ENCODE measurements around the gene ZNF581. TPM values are rescaled to one million over a fixed set of nuclear protein-coding genes. Genes with fewer than 3 reads are reported as not detected.

ZNF581 gene
- polyA plus RNA-seq, 1 donor from 2014 or later: 15.3 TPM

- no peaks in the 10 kb centered on the region for H3K9me3 ChIP-seq (ENCODE audit: low read length)
- peaks cover 8% of the 10 kb centered on the region for H3K79me2 ChIP-seq (replicated peaks; ENCODE audit: insufficient read depth, low read length)
- no peaks in the 10 kb centered on the region for H3K36me3 ChIP-seq (ENCODE audit: insufficient read depth, low read length)
- no peak overlapping the region for H2AFZ ChIP-seq (ENCODE audit: low read depth, low read length)
- H3F3A ChIP-seq (ENCODE audit: insufficient read depth, low read length, poor library complexity, severe bottlenecking): no peaks in the 10 kb centered on the region
- no peak overlapping the region for H3K27ac ChIP-seq (ENCODE audit: low read length)
- H3K27me3 ChIP-seq (ENCODE audit: insufficient read depth, low read depth, low read length): no peaks in the 10 kb centered on the region
- H3K9me2 ChIP-seq (ENCODE audit: insufficient read depth, low read length): no peaks in the 10 kb centered on the region
- H3K9ac ChIP-seq (ENCODE audit: low read length): no peak overlapping the region
- TF ChIP-seq, protein P1, sequence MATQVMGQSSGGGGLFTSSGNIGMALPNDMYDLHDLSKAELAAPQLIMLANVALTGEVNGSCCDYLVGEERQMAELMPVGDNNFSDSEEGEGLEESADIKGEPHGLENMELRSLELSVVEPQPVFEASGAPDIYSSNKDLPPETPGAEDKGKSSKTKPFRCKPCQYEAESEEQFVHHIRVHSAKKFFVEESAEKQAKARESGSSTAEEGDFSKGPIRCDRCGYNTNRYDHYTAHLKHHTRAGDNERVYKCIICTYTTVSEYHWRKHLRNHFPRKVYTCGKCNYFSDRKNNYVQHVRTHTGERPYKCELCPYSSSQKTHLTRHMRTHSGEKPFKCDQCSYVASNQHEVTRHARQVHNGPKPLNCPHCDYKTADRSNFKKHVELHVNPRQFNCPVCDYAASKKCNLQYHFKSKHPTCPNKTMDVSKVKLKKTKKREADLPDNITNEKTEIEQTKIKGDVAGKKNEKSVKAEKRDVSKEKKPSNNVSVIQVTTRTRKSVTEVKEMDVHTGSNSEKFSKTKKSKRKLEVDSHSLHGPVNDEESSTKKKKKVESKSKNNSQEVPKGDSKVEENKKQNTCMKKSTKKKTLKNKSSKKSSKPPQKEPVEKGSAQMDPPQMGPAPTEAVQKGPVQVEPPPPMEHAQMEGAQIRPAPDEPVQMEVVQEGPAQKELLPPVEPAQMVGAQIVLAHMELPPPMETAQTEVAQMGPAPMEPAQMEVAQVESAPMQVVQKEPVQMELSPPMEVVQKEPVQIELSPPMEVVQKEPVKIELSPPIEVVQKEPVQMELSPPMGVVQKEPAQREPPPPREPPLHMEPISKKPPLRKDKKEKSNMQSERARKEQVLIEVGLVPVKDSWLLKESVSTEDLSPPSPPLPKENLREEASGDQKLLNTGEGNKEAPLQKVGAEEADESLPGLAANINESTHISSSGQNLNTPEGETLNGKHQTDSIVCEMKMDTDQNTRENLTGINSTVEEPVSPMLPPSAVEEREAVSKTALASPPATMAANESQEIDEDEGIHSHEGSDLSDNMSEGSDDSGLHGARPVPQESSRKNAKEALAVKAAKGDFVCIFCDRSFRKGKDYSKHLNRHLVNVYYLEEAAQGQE (IDR thresholded peaks at IDR 0.05; ENCODE audit: borderline replicate concordance): no peak
- no peak for TF ChIP-seq TAF1 (IDR thresholded peaks at IDR 0.05; ENCODE audit: low read depth)
- no peak for TF ChIP-seq EP300 (conservative IDR thresholded peaks at IDR 0.05; ENCODE audit: poor library complexity, severe bottlenecking)
- no peak for TF ChIP-seq EZH2 (IDR thresholded peaks at IDR 0.05; ENCODE audit: borderline replicate concordance, insufficient read depth, low read length, poor library complexity, severe bottlenecking)
- H3K4me2 ChIP-seq (ENCODE audit: low read length): no peak overlapping the region
- no peak overlapping the region for H3K4me3 ChIP-seq (ENCODE audit: low read length)
- no peaks in the 10 kb centered on the region for H4K20me1 ChIP-seq (ENCODE audit: insufficient read depth)
Observed at GRCh38 chr19:55621673-55622231, 21.7 kb upstream of the ZNF581 start.

DNA sequence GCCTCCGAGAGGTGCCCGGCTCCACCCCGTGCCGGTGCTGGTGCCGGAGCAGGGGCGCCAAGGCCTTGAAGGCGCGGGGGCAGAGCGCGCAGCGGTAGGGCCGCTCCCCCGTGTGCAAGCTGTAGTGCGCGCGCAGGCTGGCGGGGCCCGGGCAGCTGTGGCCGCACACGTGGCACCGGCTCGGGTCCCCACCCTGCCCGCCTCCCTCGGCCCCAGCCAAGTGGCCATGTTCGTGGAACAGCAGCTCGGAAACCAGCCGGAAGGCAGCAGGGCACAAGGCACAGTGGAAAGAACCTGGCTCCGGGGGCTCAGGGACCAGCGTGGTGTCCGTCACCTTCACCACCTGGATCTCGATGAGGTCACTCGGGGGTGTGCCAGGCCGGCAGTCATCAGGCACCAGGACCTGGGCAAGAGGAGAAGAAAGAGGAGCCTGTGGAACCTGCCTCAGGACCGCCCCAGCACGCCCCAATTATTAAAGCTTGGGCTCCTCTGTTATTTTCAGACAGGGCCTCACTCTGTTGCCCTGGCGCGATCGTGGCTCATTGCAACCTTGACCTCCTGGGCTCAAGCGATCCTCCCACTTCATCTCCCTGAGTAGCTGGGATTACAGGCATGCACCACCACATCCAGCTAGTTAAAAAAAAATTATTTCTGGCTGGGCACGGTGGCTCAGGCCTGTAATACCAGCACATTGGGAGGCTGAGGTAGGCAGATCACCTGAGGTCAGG, 21.0 kb upstream of the ZNF581 start:
- Histone ChIP-seq H3K9me3 (ENCODE audit: low read length) (no peaks in the 10 kb centered on the region), H3K4me2 (ENCODE audit: low read length) (no peak overlapping the region), H3K9me2 (ENCODE audit: insufficient read depth, low read length) (no peaks in the 10 kb centered on the region), H4K20me1 (ENCODE audit: insufficient read depth) (no peaks in the 10 kb centered on the region), H3K36me3 (ENCODE audit: insufficient read depth, low read length) (no peaks in the 10 kb centered on the region), H3K79me2 (replicated peaks; ENCODE audit: insufficient read depth, low read length) (peaks cover 8% of the 10 kb centered on the region), H3K9ac (ENCODE audit: low read length) (no peak overlapping the region), H2AFZ (ENCODE audit: low read depth, low read length) (no peak overlapping the region), H3F3A (ENCODE audit: insufficient read depth, low read length, poor library complexity, severe bottlenecking) (no peaks in the 10 kb centered on the region), H3K27ac (ENCODE audit: low read length) (no peak overlapping the region), H3K27me3 (ENCODE audit: insufficient read depth, low read depth, low read length) (no peaks in the 10 kb centered on the region), H3K4me3 (ENCODE audit: low read length) (no peak overlapping the region)
- TF ChIP-seq, protein P1 (IDR thresholded peaks at IDR 0.05; ENCODE audit: borderline replicate concordance): no peak
- TF ChIP-seq, protein P2, sequence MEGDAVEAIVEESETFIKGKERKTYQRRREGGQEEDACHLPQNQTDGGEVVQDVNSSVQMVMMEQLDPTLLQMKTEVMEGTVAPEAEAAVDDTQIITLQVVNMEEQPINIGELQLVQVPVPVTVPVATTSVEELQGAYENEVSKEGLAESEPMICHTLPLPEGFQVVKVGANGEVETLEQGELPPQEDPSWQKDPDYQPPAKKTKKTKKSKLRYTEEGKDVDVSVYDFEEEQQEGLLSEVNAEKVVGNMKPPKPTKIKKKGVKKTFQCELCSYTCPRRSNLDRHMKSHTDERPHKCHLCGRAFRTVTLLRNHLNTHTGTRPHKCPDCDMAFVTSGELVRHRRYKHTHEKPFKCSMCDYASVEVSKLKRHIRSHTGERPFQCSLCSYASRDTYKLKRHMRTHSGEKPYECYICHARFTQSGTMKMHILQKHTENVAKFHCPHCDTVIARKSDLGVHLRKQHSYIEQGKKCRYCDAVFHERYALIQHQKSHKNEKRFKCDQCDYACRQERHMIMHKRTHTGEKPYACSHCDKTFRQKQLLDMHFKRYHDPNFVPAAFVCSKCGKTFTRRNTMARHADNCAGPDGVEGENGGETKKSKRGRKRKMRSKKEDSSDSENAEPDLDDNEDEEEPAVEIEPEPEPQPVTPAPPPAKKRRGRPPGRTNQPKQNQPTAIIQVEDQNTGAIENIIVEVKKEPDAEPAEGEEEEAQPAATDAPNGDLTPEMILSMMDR (IDR thresholded peaks at IDR 0.05; ENCODE audit: poor library complexity, severe bottlenecking): no peak
- no peak for TF ChIP-seq SMC3 (conservative IDR thresholded peaks at IDR 0.05; ENCODE audit: poor library complexity)
- TF ChIP-seq EP300 (conservative IDR thresholded peaks at IDR 0.05; ENCODE audit: poor library complexity, severe bottlenecking): no peak
- no peak for TF ChIP-seq EZH2 (IDR thresholded peaks at IDR 0.05; ENCODE audit: borderline replicate concordance, insufficient read depth, low read length, poor library complexity, severe bottlenecking)
- TF ChIP-seq MXI1 (conservative IDR thresholded peaks at IDR 0.05; ENCODE audit: poor library complexity, severe bottlenecking): no peak
- TF ChIP-seq POLR2AphosphoS5 (IDR thresholded peaks at IDR 0.05): no peak
- no peak for TF ChIP-seq RAD21 (conservative IDR thresholded peaks at IDR 0.05)
- TF ChIP-seq TAF1 (IDR thresholded peaks at IDR 0.05; ENCODE audit: low read depth): no peak
